Measurements from ENCODE around the gene UBL7.

- TF ChIP-seq, protein P1, sequence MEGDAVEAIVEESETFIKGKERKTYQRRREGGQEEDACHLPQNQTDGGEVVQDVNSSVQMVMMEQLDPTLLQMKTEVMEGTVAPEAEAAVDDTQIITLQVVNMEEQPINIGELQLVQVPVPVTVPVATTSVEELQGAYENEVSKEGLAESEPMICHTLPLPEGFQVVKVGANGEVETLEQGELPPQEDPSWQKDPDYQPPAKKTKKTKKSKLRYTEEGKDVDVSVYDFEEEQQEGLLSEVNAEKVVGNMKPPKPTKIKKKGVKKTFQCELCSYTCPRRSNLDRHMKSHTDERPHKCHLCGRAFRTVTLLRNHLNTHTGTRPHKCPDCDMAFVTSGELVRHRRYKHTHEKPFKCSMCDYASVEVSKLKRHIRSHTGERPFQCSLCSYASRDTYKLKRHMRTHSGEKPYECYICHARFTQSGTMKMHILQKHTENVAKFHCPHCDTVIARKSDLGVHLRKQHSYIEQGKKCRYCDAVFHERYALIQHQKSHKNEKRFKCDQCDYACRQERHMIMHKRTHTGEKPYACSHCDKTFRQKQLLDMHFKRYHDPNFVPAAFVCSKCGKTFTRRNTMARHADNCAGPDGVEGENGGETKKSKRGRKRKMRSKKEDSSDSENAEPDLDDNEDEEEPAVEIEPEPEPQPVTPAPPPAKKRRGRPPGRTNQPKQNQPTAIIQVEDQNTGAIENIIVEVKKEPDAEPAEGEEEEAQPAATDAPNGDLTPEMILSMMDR (conservative IDR thresholded peaks at IDR 0.05), result no peak
- TF ChIP-seq EZH2 (IDR thresholded peaks at IDR 0.05; ENCODE audit: low read depth), result no peak
These were observed 34.3 kb downstream of the UBL7 start for GRCh38 chr15:74426404-74427281.
